GM19372 (cell line): ENCODE measurements around the gene USP38.
A peak's percentile ranks its signal among the peaks of the same experiment; 100 is the strongest.
"Not testable (repeated sequence)": the region's sequence is repeated elsewhere in the genome, so short reads cannot be mapped to it uniquely, and the experiment has no call there.

Experiments used
- ATAC-seq: cut with Tn5 transposase; IDR thresholded peaks from one replicate; pipeline ENCODE4 v1.9.1; 2021; ENCODE audit warnings: mild to moderate bottlenecking, low read depth, moderate library complexity; ENCODE audit not compliant: unreplicated experiment

USP38 gene

GRCh38 chr4:143184503-143185252 lies at the start of gene USP38:
Gene USP38 (plus strand): TSS chr4:143184917. CDS start chr4:143185451, 534 bp downstream.
- ATAC-seq, result peak; percentile 69

DNA sequence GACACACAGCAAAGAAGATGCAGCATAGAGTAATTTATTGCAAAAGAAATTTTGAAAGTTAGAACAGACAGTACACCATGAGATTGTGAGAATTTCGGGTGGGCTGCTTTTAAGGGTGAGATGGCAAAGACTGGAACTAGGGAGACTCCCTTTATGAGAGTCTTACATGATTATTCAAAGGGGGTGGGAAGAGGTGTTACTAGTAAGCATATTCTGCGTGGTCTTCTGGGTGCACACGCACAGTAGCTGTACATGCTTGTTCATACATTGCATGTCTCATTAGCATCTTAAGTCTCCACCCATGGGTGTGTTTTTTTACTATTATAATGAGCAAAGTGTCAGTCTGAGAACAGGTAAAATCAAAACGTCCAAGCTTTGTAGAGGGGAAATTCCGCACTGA lies 49.4 kb upstream of the USP38 start:
- no peak for ATAC-seq

- no peak for ATAC-seq
Measured at GRCh38 chr4:143140696-143141095, 44.0 kb upstream of the USP38 start.

GRCh38 chr4:143148521-143148920 lies 36.2 kb upstream of the USP38 start:
- ATAC-seq, result no peak

- ATAC-seq, result no peak
Measured at GRCh38 chr4:143156853-143157252, 27.9 kb upstream of the USP38 start.

GRCh38 chr4:143163614-143164013 lies 21.1 kb upstream of the USP38 start:
- ATAC-seq, result no peak

DNA sequence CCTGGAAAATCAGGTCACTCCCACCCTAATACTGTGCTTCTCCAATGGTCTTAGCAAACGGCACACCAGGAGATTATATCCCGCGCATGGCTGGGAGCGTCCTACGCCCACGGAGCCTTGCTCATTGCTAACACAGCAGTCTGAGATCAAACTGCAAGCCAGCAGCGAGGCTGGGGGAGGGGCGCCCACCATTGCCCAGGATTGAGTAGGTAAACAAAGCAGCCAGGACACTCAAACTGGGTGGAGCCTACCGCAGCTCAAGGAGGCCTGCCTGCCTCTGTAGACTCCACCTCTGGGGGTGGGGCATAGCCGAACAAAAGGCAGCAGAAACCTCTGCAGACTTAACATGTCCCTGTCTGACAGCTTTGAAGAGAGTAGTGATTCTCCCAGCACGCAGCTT lies 18.0 kb upstream of the USP38 start:
- not testable (repeated sequence) for ATAC-seq

GRCh38 chr4:143178923-143179322 lies 5.8 kb upstream of the USP38 start:
- no peak for ATAC-seq

DNA sequence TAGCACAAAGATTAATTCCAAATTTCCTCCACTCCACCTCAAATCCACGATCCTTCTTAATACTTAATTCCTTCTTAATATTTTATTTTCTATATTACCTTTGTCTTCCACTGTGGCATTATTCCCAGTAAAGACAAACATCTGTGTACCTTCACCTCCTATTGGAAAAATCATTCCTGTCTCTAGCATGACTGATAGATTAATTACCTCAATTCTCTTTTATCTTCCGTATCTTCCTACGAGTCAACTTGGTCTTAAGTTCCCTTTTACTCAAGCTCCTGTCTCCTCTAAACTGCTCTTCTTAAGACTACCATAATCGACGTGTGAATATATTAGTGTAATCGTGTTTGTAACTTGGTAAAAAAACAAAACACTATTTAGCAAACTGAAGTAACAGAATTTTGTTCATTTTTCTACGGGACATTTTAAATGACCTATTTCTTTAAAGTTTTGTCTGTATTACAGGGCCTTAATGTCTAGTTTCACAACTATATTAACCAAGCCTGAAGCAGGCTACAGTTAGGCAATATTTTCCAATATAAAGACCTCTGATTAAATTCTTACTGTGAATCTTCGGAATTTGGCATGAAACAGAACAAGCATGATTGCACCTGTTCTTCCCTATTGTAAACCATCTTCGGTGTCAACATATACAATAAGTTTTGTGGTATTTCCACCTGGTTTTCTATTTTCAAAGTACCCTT lies 1.1 kb upstream of the USP38 start:
- no peak for ATAC-seq

DNA sequence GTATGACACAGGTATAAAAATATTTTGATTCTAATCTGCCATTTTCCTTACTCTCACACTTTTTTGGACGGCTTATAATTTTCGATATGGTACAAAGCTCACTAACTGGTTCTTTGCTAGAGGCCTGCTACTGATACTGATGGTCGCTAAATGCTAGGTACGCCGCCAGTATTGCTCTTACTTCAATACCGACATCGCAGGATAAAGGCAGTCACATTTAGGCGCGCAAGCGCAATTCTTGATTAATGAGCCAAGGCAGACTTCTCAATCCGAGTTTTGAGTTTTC lies 557 bp upstream of the USP38 start:
- ATAC-seq, result peak; percentile 26

GRCh38 chr4:143185253-143186107 lies 763 bp downstream of the USP38 start:
- ATAC-seq, result peak; percentile 18

- ATAC-seq, result no peak
Measured at GRCh38 chr4:143186212-143186611, 1.5 kb downstream of the USP38 start.

DNA sequence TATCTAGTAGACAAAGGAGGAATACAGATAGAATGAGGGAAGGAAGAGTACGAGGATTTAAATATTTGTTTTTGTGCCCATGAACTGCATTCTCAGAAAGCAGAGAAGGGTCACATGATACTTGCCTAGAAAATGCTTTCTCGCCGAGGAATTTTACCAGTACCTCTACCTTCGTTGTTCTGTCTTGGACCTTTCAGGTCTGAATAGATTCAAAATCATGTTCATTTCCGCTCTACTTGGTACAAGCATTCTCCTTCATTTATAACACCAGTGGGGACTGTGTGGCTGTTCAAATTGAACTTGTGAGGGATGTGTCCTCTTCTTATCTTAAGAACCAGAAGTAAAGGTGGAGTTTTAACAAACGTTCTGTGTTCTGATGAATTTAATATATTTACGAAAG lies 1.9 kb downstream of the USP38 start:
- ATAC-seq, result no peak

DNA sequence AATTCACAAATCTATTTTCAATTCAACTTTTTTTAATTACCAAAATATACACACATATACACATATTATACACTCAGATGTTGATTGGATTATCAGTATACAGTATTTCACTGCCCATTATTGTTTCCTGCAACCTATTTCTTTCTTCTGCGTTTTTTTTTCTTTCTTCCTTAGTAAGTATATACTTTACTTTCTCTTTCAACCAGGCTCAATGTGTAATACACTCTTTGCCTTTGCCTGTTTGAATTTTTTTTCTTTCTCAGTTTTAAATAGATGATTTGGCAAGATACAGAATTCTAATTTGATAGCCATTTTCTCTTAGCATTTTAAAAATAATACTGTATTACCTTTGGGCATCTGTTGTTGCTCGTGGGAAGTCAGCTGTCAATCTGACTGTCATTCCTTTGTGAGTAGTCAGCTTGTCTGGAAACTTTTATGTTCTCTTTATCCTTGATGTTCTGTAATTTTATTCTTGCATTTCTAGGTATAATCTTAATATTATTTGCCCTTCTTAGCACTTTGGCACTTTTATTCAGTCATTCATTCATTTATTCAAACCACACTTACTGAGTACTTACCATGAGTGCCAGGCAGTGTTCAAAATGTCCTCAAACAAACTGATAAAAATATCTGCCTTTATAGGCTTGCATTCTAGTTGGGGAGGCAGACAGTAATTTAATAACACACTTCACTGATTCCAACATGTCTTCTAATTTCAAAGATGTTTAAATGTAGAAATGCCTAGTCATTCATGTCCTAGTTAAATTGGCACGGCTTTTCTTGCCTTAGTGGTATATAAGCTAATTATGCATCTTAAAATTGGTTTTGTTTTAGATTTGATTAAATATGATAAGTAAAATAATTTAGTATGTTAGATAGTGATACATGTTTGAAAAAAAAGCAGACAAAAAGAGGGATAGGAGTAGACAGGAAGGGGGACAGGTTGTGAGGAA lies 3.7 kb downstream of the USP38 start:
- no peak for ATAC-seq

GRCh38 chr4:143189528-143189927 lies 4.8 kb downstream of the USP38 start:
- ATAC-seq, result no peak

- ATAC-seq, result no peak
Measured at GRCh38 chr4:143195581-143195980, 10.9 kb downstream of the USP38 start.

DNA sequence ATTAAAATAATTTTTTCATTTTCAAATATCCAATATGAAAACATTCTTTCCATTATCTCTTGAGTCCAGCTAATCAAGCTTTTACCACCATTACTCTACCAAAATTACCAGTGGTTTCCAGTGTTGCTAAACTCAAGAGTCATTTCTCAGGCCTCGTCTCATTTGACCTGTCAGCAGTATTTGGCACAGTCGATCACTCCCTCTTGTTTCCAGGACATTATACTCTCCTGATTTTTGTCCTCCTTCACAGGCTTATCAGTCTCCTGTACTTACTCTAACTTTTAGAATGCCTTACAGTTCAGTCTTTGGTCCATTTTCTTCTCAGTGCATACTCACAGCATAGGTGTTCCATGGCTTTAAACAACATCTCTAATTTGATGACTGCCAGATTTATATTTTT lies 11.6 kb downstream of the USP38 start:
- ATAC-seq, result no peak

DNA sequence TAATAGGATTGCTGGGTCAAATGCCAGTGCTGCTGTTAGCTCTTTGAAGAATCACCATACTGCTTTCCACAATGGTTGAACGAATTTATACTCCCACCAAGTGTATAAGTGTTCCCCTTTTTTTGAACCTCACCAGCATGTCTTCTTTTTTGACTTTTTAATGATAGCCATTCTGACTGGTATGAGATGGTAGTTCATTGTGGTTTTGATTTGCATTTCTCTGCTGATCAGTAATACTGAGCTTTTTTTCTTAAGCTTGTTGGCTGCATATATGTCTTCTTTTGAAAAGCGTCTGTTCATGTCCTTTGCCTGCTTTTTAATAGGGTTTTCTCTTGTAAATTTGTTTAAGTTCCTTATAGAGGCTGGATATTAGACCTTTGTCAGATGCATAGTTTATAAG lies 14.8 kb downstream of the USP38 start:
- no peak for ATAC-seq

- no peak for ATAC-seq
Measured at GRCh38 chr4:143202824-143203223, 18.1 kb downstream of the USP38 start.

DNA sequence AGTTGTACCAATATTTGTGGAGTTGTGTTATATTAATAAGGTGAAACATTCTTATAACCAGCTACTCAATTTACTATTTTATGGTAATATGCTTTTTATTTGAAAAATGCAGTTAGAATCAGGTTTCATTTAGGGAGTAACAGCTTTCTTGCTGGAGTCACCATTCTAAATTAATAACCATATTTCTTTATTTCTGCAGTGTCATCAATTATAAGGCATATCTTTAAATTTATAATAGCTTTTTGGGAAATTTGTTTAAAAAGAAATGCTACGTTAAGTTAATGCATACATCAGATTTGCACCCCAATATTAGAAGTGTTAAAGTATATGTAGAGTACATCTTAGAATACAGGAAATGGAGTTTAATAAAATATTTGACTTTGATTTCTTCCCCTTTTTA lies 18.9 kb downstream of the USP38 start:
- no peak for ATAC-seq
